ENCODE measurements around the gene KCNQ4. TPM values are rescaled to one million over a fixed set of nuclear protein-coding genes. Genes with fewer than 3 reads are reported as not detected.

The KCNQ4 gene
- total and polyA plus RNA-seq, 10 of the 15 experiments (the other 5 are each of a cell fraction or from before 2014, with no cell fraction given): 0.04 to 0.18 (median 0.08) TPM; not detected in 2

GRCh38 chr1:40794974-40795715 is 11.6 kb downstream of the KCNQ4 start (continued):
- no peak for TF ChIP-seq BMI1 (IDR thresholded peaks at IDR 0.05; ENCODE audit: borderline replicate concordance)
- no peak for TF ChIP-seq IRF4 (IDR thresholded peaks at IDR 0.05; ENCODE audit: low read depth, low read length)
- TF ChIP-seq SPI1 (IDR thresholded peaks at IDR 0.05; ENCODE audit: borderline replicate concordance, insufficient read depth, low read depth, low read length): 0 out of 2 replicates have a peak, but pooled peaks have one; percentile 26
- TF ChIP-seq, protein P1, sequence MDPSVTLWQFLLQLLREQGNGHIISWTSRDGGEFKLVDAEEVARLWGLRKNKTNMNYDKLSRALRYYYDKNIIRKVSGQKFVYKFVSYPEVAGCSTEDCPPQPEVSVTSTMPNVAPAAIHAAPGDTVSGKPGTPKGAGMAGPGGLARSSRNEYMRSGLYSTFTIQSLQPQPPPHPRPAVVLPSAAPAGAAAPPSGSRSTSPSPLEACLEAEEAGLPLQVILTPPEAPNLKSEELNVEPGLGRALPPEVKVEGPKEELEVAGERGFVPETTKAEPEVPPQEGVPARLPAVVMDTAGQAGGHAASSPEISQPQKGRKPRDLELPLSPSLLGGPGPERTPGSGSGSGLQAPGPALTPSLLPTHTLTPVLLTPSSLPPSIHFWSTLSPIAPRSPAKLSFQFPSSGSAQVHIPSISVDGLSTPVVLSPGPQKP (IDR thresholded peaks at IDR 0.05; ENCODE audit: low read depth, low read length): no peak
- TF ChIP-seq CBX3 (IDR thresholded peaks at IDR 0.05; ENCODE audit: borderline replicate concordance, low read depth): no peak
- TF ChIP-seq CHD2 (IDR thresholded peaks at IDR 0.05; ENCODE audit: borderline replicate concordance, low read depth, low read length): no peak
- no peak for TF ChIP-seq SP1 (IDR thresholded peaks at IDR 0.05; ENCODE audit: low read depth, low read length)
- TF ChIP-seq, protein P2, sequence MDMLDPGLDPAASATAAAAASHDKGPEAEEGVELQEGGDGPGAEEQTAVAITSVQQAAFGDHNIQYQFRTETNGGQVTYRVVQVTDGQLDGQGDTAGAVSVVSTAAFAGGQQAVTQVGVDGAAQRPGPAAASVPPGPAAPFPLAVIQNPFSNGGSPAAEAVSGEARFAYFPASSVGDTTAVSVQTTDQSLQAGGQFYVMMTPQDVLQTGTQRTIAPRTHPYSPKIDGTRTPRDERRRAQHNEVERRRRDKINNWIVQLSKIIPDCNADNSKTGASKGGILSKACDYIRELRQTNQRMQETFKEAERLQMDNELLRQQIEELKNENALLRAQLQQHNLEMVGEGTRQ (IDR thresholded peaks at IDR 0.05; ENCODE audit: borderline replicate concordance, low read depth, low read length): no peak

All from GM12878 (cell line).